Endothelial cell of umbilical vein (primary cell): ENCODE data around the gene MBNL2. TPM values are rescaled to one million over a fixed set of nuclear protein-coding genes. Genes with fewer than 3 reads are reported as not detected.

Source experiments
- BruUV-seq: library from RNA; stranded (reverse); fragments of 400-500 nt; replicated peaks from 2 replicates; lab custom pipeline; 2021; lab: Mats Ljungman, UMichigan
- CTCF ChIA-PET: fragments of 300-600, 350-600 bp; sonication (Branson Sonifier 250); formaldehyde crosslinking; loops from one replicate; lab custom pipeline; 2021; ENCODE audit warnings: antibody characterized with exemption, inconsistent platforms; lab: Charles Lee
- POLR2A ChIA-PET: fragments of 300-600, 350-600 bp; sonication (Branson Sonifier 250); formaldehyde crosslinking; loops from one replicate; lab custom pipeline; 2021; ENCODE audit warnings: antibody characterized with exemption, inconsistent platforms; lab: Charles Lee
- DNase-seq: peaks from one replicate; pipeline ENCODE4 v3.0.0-alpha.2; 2011; ENCODE audit warnings: low read depth, low spot score
- FAIRE-seq: peaks from 2 replicates; lab custom pipeline; 2011; peaks lifted over from hg19 to GRCh38; lab: Jason Lieb, UNC
- H2AFZ ChIP-seq: 2 replicates; pipeline ENCODE4 v1.6.0; 2012; ENCODE audit warnings: low read depth, low read length, control low read depth, inconsistent platforms
- H3K27ac ChIP-seq: 2 replicates; pipeline ENCODE4 v1.5.1; 2011; ENCODE audit warnings: low read depth, mild to moderate bottlenecking, control low read depth, low read length, moderate library complexity; ENCODE audit not compliant: insufficient read depth
- H3K27me3 ChIP-seq, 2 experiments: 2 replicates each; pipeline versions ENCODE4 v1.6.0 to v1.6.1; 2011; ENCODE audit warnings: low read length in 2 of 2, mixed read lengths in 1 of 2; ENCODE audit not compliant: control insufficient read depth in 2 of 2, insufficient read depth in 2 of 2
- H3K36me3 ChIP-seq, 2 experiments: 2 replicates in 1 of 2; 3 replicates in 1 of 2; pipeline ENCODE4 v1.5.1; 2011; ENCODE audit warnings: low read length in 2 of 2, mild to moderate bottlenecking in 1 of 2, moderate library complexity in 1 of 2; ENCODE audit not compliant: control insufficient read depth in 2 of 2, insufficient read depth in 2 of 2; ENCODE audit errors: extremely low read depth in 1 of 2
- H3K4me1 ChIP-seq: 3 replicates; pipeline ENCODE4 v1.5.1; 2011; ENCODE audit warnings: mild to moderate bottlenecking, low read length; ENCODE audit not compliant: control insufficient read depth, insufficient read depth; ENCODE audit errors: extremely low read depth
- H3K4me2 ChIP-seq: 2 replicates; pipeline ENCODE4 v1.6.1; 2011; ENCODE audit warnings: low read length, control low read depth, mixed read lengths; ENCODE audit not compliant: insufficient read depth
- H3K4me3 ChIP-seq, 3 experiments: fragments of 200-600 bp in 1 of 3; sonication (generic), shearing (Covaris generic) in 1 of 3; replicated peaks in 1 of 3; 2 replicates each; pipeline ENCODE4 v1.5.1; 2011 to 2016; ENCODE audit warnings: control low read depth in 3 of 3, low read length in 3 of 3, mild to moderate bottlenecking in 2 of 3, inconsistent platforms in 1 of 3, low read depth in 1 of 3, moderate library complexity in 1 of 3; ENCODE audit not compliant: insufficient read depth in 1 of 3
- H3K79me2 ChIP-seq: 2 replicates; pipeline ENCODE4 v1.6.0; 2012; ENCODE audit warnings: low read length, inconsistent platforms; ENCODE audit not compliant: control insufficient read depth, insufficient read depth
- H3K9ac ChIP-seq: replicated peaks from 2 replicates; pipeline ENCODE3; 2011; ENCODE audit warnings: low read length, control low read depth; ENCODE audit not compliant: insufficient read depth; ENCODE audit errors: extremely low read depth
- H3K9me1 ChIP-seq: replicated peaks from 3 replicates; pipeline ENCODE4 v1.6.0; 2011; ENCODE audit warnings: mild to moderate bottlenecking, low read length; ENCODE audit not compliant: control insufficient read depth, insufficient read depth; ENCODE audit errors: extremely low read depth
- H3K9me3 ChIP-seq: replicated peaks from 2 replicates; pipeline ENCODE4 v1.5.1; 2012; ENCODE audit warnings: low read length, inconsistent platforms; ENCODE audit not compliant: control insufficient read depth, insufficient read depth
- H4K20me1 ChIP-seq: replicated peaks from 2 replicates; pipeline ENCODE3; 2011; ENCODE audit warnings: mild to moderate bottlenecking, low read length; ENCODE audit not compliant: control insufficient read depth, insufficient read depth; ENCODE audit errors: extremely low read depth
- CTCF ChIP-seq, 2 donors: IDR thresholded peaks; 1 replicate in 1 of 2; 2 replicates in 1 of 2; pipeline ENCODE4 v1.5.1; 2011; ENCODE audit warnings: low read length in 2 of 2, mild to moderate bottlenecking in 2 of 2, moderate library complexity in 2 of 2, control low read depth in 1 of 2, inconsistent platforms in 1 of 2, low read depth in 1 of 2; ENCODE audit not compliant: insufficient read depth in 1 of 2; ENCODE audit errors: extremely low read depth in 1 of 2
- EZH2 ChIP-seq: IDR thresholded peaks from 2 replicates; pipeline ENCODE4 v1.6.1; 2012; ENCODE audit warnings: borderline replicate concordance, low read depth, mild to moderate bottlenecking, moderate library complexity, low read length, inconsistent platforms; ENCODE audit not compliant: severe bottlenecking
- FOS ChIP-seq: IDR thresholded peaks from 2 replicates; pipeline ENCODE4 v1.6.1; 2011; ENCODE audit warnings: mild to moderate bottlenecking, low read length, moderate library complexity, borderline replicate concordance; ENCODE audit not compliant: insufficient read depth
- GATA2 ChIP-seq: IDR thresholded peaks from 2 replicates; pipeline ENCODE4 v1.7.0; 2011; ENCODE audit warnings: low read depth, mild to moderate bottlenecking, moderate library complexity, mixed read lengths, low read length; ENCODE audit not compliant: insufficient read length, insufficient read depth
- JUN ChIP-seq: IDR thresholded peaks from 2 replicates; pipeline ENCODE4 v1.6.1; 2011; ENCODE audit warnings: borderline replicate concordance, low read depth; ENCODE audit not compliant: insufficient read length, insufficient read depth
- MAX ChIP-seq: IDR thresholded peaks from 2 replicates; pipeline ENCODE4 v1.6.1; 2011; ENCODE audit not compliant: insufficient read depth, insufficient read length
- MYC ChIP-seq: IDR thresholded peaks from one replicate; pipeline ENCODE4 v1.6.1; 2011; ENCODE audit warnings: mild to moderate bottlenecking, low read depth, low read length
- POLR2A ChIP-seq: IDR thresholded peaks from 2 replicates; pipeline ENCODE4 v1.6.1; 2012; ENCODE audit warnings: low read depth, mild to moderate bottlenecking, control low read depth, low read length
- POLR2AphosphoS5 ChIP-seq: IDR thresholded peaks from 2 replicates; pipeline ENCODE4 v1.6.1; 2012; ENCODE audit warnings: low read depth, mild to moderate bottlenecking, control low read depth, low read length, moderate library complexity; ENCODE audit not compliant: insufficient read depth
- dilution Hi-C: fragments of 300-500 bp; cut with MboI; formaldehyde crosslinking; loops from one replicate; pipeline ENCODE4 v1.15.0; 2019; ENCODE audit warnings: low sequenced_read_pairs; ENCODE audit not compliant: extremely low pct_ligation_motif_present
- intact Hi-C: fragments of 100-400 bp; cut with micrococcal nuclease; formaldehyde crosslinking; loops from one replicate; pipeline ENCODE4 v1.10.0; 2022
- polyA plus RNA-seq, 4 experiments: library from polyadenylated mRNA; depleted of rRNA in 3 of 4; stranded (reverse) in 3 of 4; unstranded in 1 of 4; fragments of >200 nt; gene quantifications; 2 replicates each; pipeline versions ENCODE4 v1.2.1 to v1.2.3, GENCODE V29; 2011 to 2012; ENCODE audit warnings: missing spikeins in 1 of 4
- total RNA-seq: library from RNA; stranded (reverse); gene quantifications from 2 replicates; pipeline ENCODE4 v1.2.3, GENCODE V29; 2021

Gene MBNL2
- total and polyA plus RNA-seq, 2 donors (not counting 3 experiments of a cell fraction or from before 2014, with no cell fraction given), result 32.9 to 76.5 TPM

GRCh38 chr13:97231118-97231828, 9.1 kb downstream of the MBNL2 start:
- Histone ChIP-seq H3K27ac (no peak overlapping the region), H2AFZ (no peak overlapping the region), H3K36me3 (peaks cover 2 to 9% of the 10 kb centered on the region in 2 experiments), H3K9me3 (no peaks in the 10 kb centered on the region), H3K79me2 (peaks cover 96% of the 10 kb centered on the region), H3K9ac (no peak overlapping the region), H3K4me2 (no peak overlapping the region), H3K9me1 (no peaks in the 10 kb centered on the region), H3K4me3 (no peak overlapping the region), H3K4me1 (peaks cover 65% of the 10 kb centered on the region), H4K20me1 (no peaks in the 10 kb centered on the region), H3K27me3 (no peaks in the 10 kb centered on the region)
- no TSS peak for BruUV-seq
- no peak for FAIRE-seq
- POLR2A ChIA-PET, result no interaction called here
- dilution Hi-C loops, result no loop called here
- DNase-seq, result no peak
- intact Hi-C loops, result no loop called here
- CTCF ChIA-PET, result interaction anchor here (0.8 to 3.2 kb wide), 7 partner anchors 9 to 121 kb away, joined by 3 to 32 read pairs (median 6); no protein-coding TSS in a partner anchor
- TF ChIP-seq FOS (no peak), MYC (no peak), CTCF (IDR thresholded peaks at IDR 0.05; ENCODE audit: extremely low read depth in 1 of 2, insufficient read depth in 1 of 2, low read depth in 1 of 2, low read length in 2 of 2) (no peak), MAX (no peak), JUN (no peak), GATA2 (no peak), EZH2 (no peak), POLR2AphosphoS5 (no peak), POLR2A (no peak)
